Heart left ventricle (tissue), 16 donors: ENCODE measurements around the gene DNAJC18. TPM values are rescaled to one million over a fixed set of nuclear protein-coding genes. Genes with fewer than 3 reads are reported as not detected.

Experiments used
- ATAC-seq, 4 donors: fragments of 200-7000 bp; cut with Tn5 transposase; one replicate each; pipeline ENCODE4 v1.9.1; 2020 to 2022; ENCODE audit warnings: moderate library complexity in 4 of 4, mild to moderate bottlenecking in 3 of 4, moderate number of reproducible peaks in 1 of 4
- DNase-seq, 5 donors: peaks; one replicate each; pipeline ENCODE4 v3.0.0-alpha.2; 2020
- H3K27ac ChIP-seq, 12 donors: fragments of 200-600 bp; sonication (generic) in 4 of 12; one replicate each; pipeline versions ENCODE4 v1.5.0 to v1.8.0; 2016 to 2022; ENCODE audit warnings: mild to moderate bottlenecking in 2 of 12
- H3K27me3 ChIP-seq, 9 donors: fragments of 200-600 bp; sonication (generic) in 2 of 9; one replicate each; pipeline versions ENCODE4 v1.5.1 to v1.8.0; 2016 to 2022; ENCODE audit warnings: mild to moderate bottlenecking in 3 of 9
- H3K36me3 ChIP-seq, 9 donors: fragments of 200-600 bp; sonication (generic) in 2 of 9; one replicate each; pipeline versions ENCODE4 v1.5.0 to v1.8.0; 2018 to 2022; ENCODE audit warnings: mild to moderate bottlenecking in 2 of 9
- H3K4me1 ChIP-seq, 12 donors: fragments of 200-600 bp; sonication (generic) in 4 of 12; one replicate each; pipeline versions ENCODE4 v1.5.0 to v1.8.0; 2016 to 2022; ENCODE audit warnings: mild to moderate bottlenecking in 3 of 12
- H3K4me3 ChIP-seq, 12 donors: fragments of 200-600 bp; sonication (generic) in 4 of 12; one replicate each; pipeline versions ENCODE4 v1.5.0 to v1.8.0; 2017 to 2022; ENCODE audit warnings: mild to moderate bottlenecking in 9 of 12, moderate library complexity in 4 of 12
- H3K9me3 ChIP-seq, 12 donors: fragments of 200-600 bp; sonication (generic) in 4 of 12; one replicate each; pipeline versions ENCODE4 v1.5.0 to v1.8.0; 2016 to 2022; ENCODE audit warnings: mild to moderate bottlenecking in 1 of 12
- CTCF ChIP-seq, 12 donors: fragments of 200-600 bp; sonication (generic) in 4 of 12; IDR thresholded peaks; one replicate each; pipeline versions ENCODE4 v1.5.0 to v1.8.0; 2018 to 2022; ENCODE audit warnings: antibody characterized with exemption in 12 of 12, mild to moderate bottlenecking in 5 of 12
- POLR2A ChIP-seq, 2 donors: fragments of 450-650 bp; IDR thresholded peaks; one replicate each; pipeline ENCODE4 v1.6.1; 2017; ENCODE audit warnings: antibody characterized with exemption in 2 of 2, mild to moderate bottlenecking in 2 of 2, moderate library complexity in 2 of 2
- WGBS, 4 donors: extraction: QIAGEN DNeasy Blood & Tissue Kit in 2 of 4; methylation state at CpG; one replicate each; pipeline versions ENCODE4 v1.1.5 to v1.1.7; 2013 to 2018; 5-methylcytosine and 5-hydroxymethylcytosine counted together
- intact Hi-C, 10 donors: fragments of 100-400 bp; cut with DNase I; formaldehyde crosslinking; loops; one replicate each; pipeline versions ENCODE4 v1.11.1 to v1.14.2; 2022
- polyA plus RNA-seq, 2 donors: library from polyadenylated mRNA; stranded (reverse); fragments of 200-250 nt; gene quantifications; one replicate each; pipeline ENCODE4 v1.2.3, GENCODE V29; 2013
- total RNA-seq, 9 donors: library from RNA; depleted of rRNA in 2 of 9; stranded (reverse); fragments of >200 nt in 2 of 9; fragmentation: NEBNext Ultra II Directional in 3 of 9; extraction: Animal tissue kit (Norgen Biotek cat#: 25700) in 3 of 9; gene quantifications; one replicate each; pipeline versions ENCODE4 v1.1.0 to v1.2.4, GENCODE V29; 2016 to 2023
- donor health status: ischemic (EF 13 %, LVEDD 7.1; RV severe dilation, severe dysfunction).
- donor health status: healthy with polysubstance abuse.
- donor health status: DM: no; HTN: yes; CAD: no.
- donor health status: DM: no; HTN: no; CAD: no.
- donor health status: ischemic (EF 25% LVEDD 6.9; RV normal size, moderate dysfunction).
- donor health status: ischemic (EF 25% LVEDD 5.7; RV mildly dilated, moderate dysfunction).
- donor health status: healthy.
- donor health status: DM: yes; HTN: yes; CAD: no.
- donor health status: ischemic (EF 35%, LVEDD 5.7; RV mildly dilated, moderate dysfunction).
- donor health status: nonischemic (EF 11% LVEDD 7.7; RV severe dilation, severe dysfunction).
- donor health status: DM: yes; HTN: yes; CAD: no.
- donor health status: PGD.
- donor health status: ischemic (EF 29% LVEDD 5.4; RV normal size, mild dysfunction).
- donor health status: nonischemic (EF 23%, LVEDD 6.1; RV moderate dilation, normal function).

The DNAJC18 gene
- total and polyA plus RNA-seq, 11 donors: 4.0 to 17.8 (median 9.1) TPM

- H3K36me3 ChIP-seq: peaks cover 0 to 55% (median 28%) of the 10 kb centered on the region in 9 donors
- no peak overlapping the region for H3K4me3 ChIP-seq
- no peaks in the 10 kb centered on the region for H3K27me3 ChIP-seq
- H3K27ac ChIP-seq: peak overlapping the region; percentile 81 to 96 (median 86)
- intact Hi-C loops: loop anchor here in 1 of 10 donors (2.0 kb wide), 1 partner anchor 21 kb away; the partner anchor contains the start of gene PROB1
- 26 to 38% (median 35%) methylated on average over 6 to 8 of the region's 8 CpGs for WGBS, 4 donors
- H3K4me1 ChIP-seq: peaks cover 18 to 78% (median 65%) of the 10 kb centered on the region in 12 donors
- ATAC-seq (peak; percentile 68 to 77 (median 72)), DNase-seq (peak; percentile 66 to 86 (median 77))
- H3K9me3 ChIP-seq: no peaks in the 10 kb centered on the region
- TF ChIP-seq CTCF (IDR thresholded peaks at IDR 0.05) (no peak), POLR2A (IDR thresholded peaks at IDR 0.05) (no peak)
Observed at GRCh38 chr5:139415221-139415861, 24.0 kb downstream of the DNAJC18 start.

GRCh38 chr5:139414581-139415130 is 24.7 kb downstream of the DNAJC18 start:
- DNase-seq (peak in 1 of 5 donors; percentile 45), ATAC-seq (peak in 3 of 4 donors; percentile 3 to 13 (median 6))
- TF ChIP-seq CTCF (IDR thresholded peaks at IDR 0.05) (no peak), POLR2A (IDR thresholded peaks at IDR 0.05) (no peak)
- Histone ChIP-seq H3K9me3 (no peaks in the 10 kb centered on the region), H3K4me1 (peaks cover 18 to 73% (median 61%) of the 10 kb centered on the region in 12 donors), H3K36me3 (peaks cover 0 to 48% (median 22%) of the 10 kb centered on the region in 9 donors), H3K4me3 (no peak overlapping the region), H3K27ac (peak overlapping the region; percentile 81 to 96 (median 86)), H3K27me3 (no peaks in the 10 kb centered on the region)
- 37 to 52% (median 39%) methylated on average over 9 of the region's 9 CpGs for WGBS, 4 donors
- intact Hi-C loops: loop anchor here in 1 of 10 donors (2.0 kb wide), 1 partner anchor 20 kb away; the partner anchor contains the start of gene PROB1

GRCh38 chr5:139413963-139414362 is 25.4 kb downstream of the DNAJC18 start:
- Histone ChIP-seq H3K4me1 (peaks cover 18 to 66% (median 54%) of the 10 kb centered on the region in 12 donors), H3K36me3 (peaks cover 0 to 41% (median 16%) of the 10 kb centered on the region in 9 donors), H3K27ac (peak overlapping the region; percentile 81 to 96 (median 86)), H3K9me3 (no peaks in the 10 kb centered on the region), H3K27me3 (no peaks in the 10 kb centered on the region), H3K4me3 (no peak overlapping the region)
- intact Hi-C loops: loop anchor here in 1 of 10 donors (2.0 kb wide), 1 partner anchor 19 kb away; the partner anchor contains the start of gene PROB1
- DNase-seq: no peak
- no peak for ATAC-seq
- WGBS, 4 donors: 75 to 81% (median 78%) methylated on average over 6 of the region's 6 CpGs
- TF ChIP-seq POLR2A (IDR thresholded peaks at IDR 0.05) (no peak), CTCF (IDR thresholded peaks at IDR 0.05) (no peak)

- intact Hi-C loops: no loop called here
Observed at GRCh38 chr5:139413153-139413552, 26.2 kb downstream of the DNAJC18 start.

More at GRCh38 chr5:139413153-139413552, 26.2 kb downstream of the DNAJC18 start:
- WGBS, 4 donors: 96 to 98% (median 97%) methylated on average over 6 of the region's 6 CpGs
- H3K4me1 ChIP-seq: peaks cover 17 to 58% (median 46%) of the 10 kb centered on the region in 12 donors
- TF ChIP-seq POLR2A (IDR thresholded peaks at IDR 0.05) (no peak), CTCF (IDR thresholded peaks at IDR 0.05) (no peak)
- no peak overlapping the region for H3K4me3 ChIP-seq
- peaks cover 0 to 35% (median 13%) of the 10 kb centered on the region in 9 donors for H3K36me3 ChIP-seq
- H3K27ac ChIP-seq: peak overlapping the region in 5 of 12 donors; percentile 84 to 94 (median 92)
- H3K27me3 ChIP-seq: no peaks in the 10 kb centered on the region
- no peak for ATAC-seq
- no peaks in the 10 kb centered on the region for H3K9me3 ChIP-seq
- DNase-seq: no peak
